Keratinocyte (primary cell): Measurements from ENCODE around the gene DENND4A. TPM values are rescaled to one million over a fixed set of nuclear protein-coding genes. Genes with fewer than 3 reads are reported as not detected.

Source experiments
- DNase-seq: peaks from one replicate; pipeline ENCODE4 v3.0.0-alpha.2; 2011; ENCODE audit warnings: low read depth, missing footprints, low spot score
- FAIRE-seq: peaks from 2 replicates; lab custom pipeline; 2011; peaks lifted over from hg19 to GRCh38; lab: Jason Lieb, UNC
- H2AFZ ChIP-seq: 2 replicates; pipeline ENCODE4 v1.6.0; 2012; ENCODE audit warnings: low read length, control low read depth, inconsistent platforms; ENCODE audit not compliant: control insufficient read depth
- H3K27ac ChIP-seq: 2 replicates; pipeline ENCODE4 v1.5.1; 2011; ENCODE audit warnings: low read length; ENCODE audit not compliant: control insufficient read depth, insufficient read depth
- H3K27me3 ChIP-seq: 3 replicates; pipeline ENCODE4 v1.6.0; 2011; ENCODE audit warnings: low read length; ENCODE audit not compliant: control insufficient read depth, insufficient read depth; ENCODE audit errors: extremely low read depth
- H3K36me3 ChIP-seq, 2 experiments: 2 replicates in 1 of 2; 3 replicates in 1 of 2; pipeline ENCODE4 v1.5.1; 2011; ENCODE audit warnings: low read length in 2 of 2, mild to moderate bottlenecking in 1 of 2; ENCODE audit not compliant: control insufficient read depth in 2 of 2, insufficient read depth in 2 of 2; ENCODE audit errors: extremely low read depth in 1 of 2
- H3K4me1 ChIP-seq: 3 replicates; pipeline ENCODE4 v1.5.1; 2011; ENCODE audit warnings: low read length; ENCODE audit not compliant: control insufficient read depth, insufficient read depth; ENCODE audit errors: extremely low read depth
- H3K4me2 ChIP-seq: 3 replicates; pipeline ENCODE4 v1.6.0; 2011; ENCODE audit warnings: low read depth, low read length; ENCODE audit not compliant: control insufficient read depth, insufficient read depth; ENCODE audit errors: extremely low read depth
- H3K4me3 ChIP-seq, 3 experiments: fragments of 200-600 bp in 1 of 3; sonication (generic) in 1 of 3; 2 replicates in 2 of 3; 3 replicates in 1 of 3; pipeline ENCODE4 v1.5.1; 2011 to 2016; ENCODE audit warnings: low read length in 3 of 3, mild to moderate bottlenecking in 3 of 3, control low read depth in 2 of 3, inconsistent platforms in 1 of 3, low read depth in 1 of 3, mixed read lengths in 1 of 3, mixed run types in 1 of 3, moderate library complexity in 1 of 3; ENCODE audit not compliant: control insufficient read depth in 2 of 3, insufficient read depth in 2 of 3; ENCODE audit errors: extremely low read depth in 1 of 3
- H3K79me2 ChIP-seq: 2 replicates; pipeline ENCODE4 v1.6.0; 2012; ENCODE audit warnings: low read length; ENCODE audit not compliant: control insufficient read depth, insufficient read depth
- H3K9ac ChIP-seq: 3 replicates; pipeline ENCODE4 v1.6.0; 2011; ENCODE audit warnings: low read length; ENCODE audit not compliant: control insufficient read depth, insufficient read depth; ENCODE audit errors: extremely low read depth
- H3K9me1 ChIP-seq: 3 replicates; pipeline ENCODE4 v1.6.0; 2011; ENCODE audit warnings: low read length; ENCODE audit not compliant: control insufficient read depth, insufficient read depth; ENCODE audit errors: extremely low read depth
- H3K9me3 ChIP-seq: 2 replicates; pipeline ENCODE4 v1.5.1; 2012; ENCODE audit warnings: low read depth, low read length; ENCODE audit not compliant: control insufficient read depth
- H4K20me1 ChIP-seq: 3 replicates; pipeline ENCODE4 v1.6.0; 2011; ENCODE audit warnings: low read length; ENCODE audit not compliant: control insufficient read depth, insufficient read depth; ENCODE audit errors: extremely low read depth
- EZH2 ChIP-seq: IDR thresholded peaks from one replicate; pipeline ENCODE4 v1.6.1; 2012; ENCODE audit warnings: inconsistent platforms, mild to moderate bottlenecking, low read length, moderate library complexity
- dilution Hi-C: fragments of 300-500 bp; cut with MboI; formaldehyde crosslinking; loops from one replicate; pipeline ENCODE4 v1.7.0; 2020; ENCODE audit warnings: low sequenced_read_pairs; ENCODE audit not compliant: extremely low pct_ligation_motif_present
- polyA plus RNA-seq, 5 experiments: library from polyadenylated mRNA; depleted of rRNA in 3 of 5; stranded (reverse) in 3 of 5; stranded (forward) in 1 of 5; unstranded in 1 of 5; fragments of >200 nt; gene quantifications; 1 replicate in 1 of 5; 2 replicates in 3 of 5; 3 replicates in 1 of 5; pipeline versions ENCODE4 v1.2.1 to v1.2.3, GENCODE V29; 2011 to 2012; ENCODE audit warnings: missing spikeins in 2 of 5, low read depth in 1 of 5, low replicate concordance in 1 of 5
- TF ChIP-seq, protein P1 (sequence below), 3 experiments: IDR thresholded peaks in 1 of 3; conservative IDR thresholded peaks in 1 of 3; optimal IDR thresholded peaks in 1 of 3; 2 replicates in 2 of 3; 3 replicates in 1 of 3; pipeline versions ENCODE3 to v1.5.1; 2011; ENCODE audit warnings: low read length in 3 of 3, mild to moderate bottlenecking in 3 of 3, moderate library complexity in 2 of 3, control low read depth in 1 of 3, inconsistent platforms in 1 of 3; ENCODE audit not compliant: insufficient read depth in 2 of 3; ENCODE audit errors: extremely low read depth in 1 of 3

The DENND4A gene
- polyA plus RNA-seq, 1 donor (not counting 4 experiments of a cell fraction or from before 2014, with no cell fraction given) = 10.0 TPM

- FAIRE-seq = no peak
- dilution Hi-C loops = no loop called here
- H3K36me3 ChIP-seq = peaks cover 0 to 2% of the 10 kb centered on the region in 2 experiments
Measured at GRCh38 chr15:65695081-65695480, 97.0 kb downstream of the DENND4A start.

GRCh38 chr15:65690778-65691177 lies 101.3 kb downstream of the DENND4A start:
- DNase-seq (no peak), FAIRE-seq (no peak)
- H3K9ac ChIP-seq = no peak overlapping the region
- no peaks in the 10 kb centered on the region for H3K27me3 ChIP-seq
- dilution Hi-C loops = no loop called here
- H3K4me1 ChIP-seq = no peaks in the 10 kb centered on the region
- H3K4me2 ChIP-seq = no peak overlapping the region
- TF ChIP-seq EZH2 = no peak
- TF ChIP-seq, protein P1, sequence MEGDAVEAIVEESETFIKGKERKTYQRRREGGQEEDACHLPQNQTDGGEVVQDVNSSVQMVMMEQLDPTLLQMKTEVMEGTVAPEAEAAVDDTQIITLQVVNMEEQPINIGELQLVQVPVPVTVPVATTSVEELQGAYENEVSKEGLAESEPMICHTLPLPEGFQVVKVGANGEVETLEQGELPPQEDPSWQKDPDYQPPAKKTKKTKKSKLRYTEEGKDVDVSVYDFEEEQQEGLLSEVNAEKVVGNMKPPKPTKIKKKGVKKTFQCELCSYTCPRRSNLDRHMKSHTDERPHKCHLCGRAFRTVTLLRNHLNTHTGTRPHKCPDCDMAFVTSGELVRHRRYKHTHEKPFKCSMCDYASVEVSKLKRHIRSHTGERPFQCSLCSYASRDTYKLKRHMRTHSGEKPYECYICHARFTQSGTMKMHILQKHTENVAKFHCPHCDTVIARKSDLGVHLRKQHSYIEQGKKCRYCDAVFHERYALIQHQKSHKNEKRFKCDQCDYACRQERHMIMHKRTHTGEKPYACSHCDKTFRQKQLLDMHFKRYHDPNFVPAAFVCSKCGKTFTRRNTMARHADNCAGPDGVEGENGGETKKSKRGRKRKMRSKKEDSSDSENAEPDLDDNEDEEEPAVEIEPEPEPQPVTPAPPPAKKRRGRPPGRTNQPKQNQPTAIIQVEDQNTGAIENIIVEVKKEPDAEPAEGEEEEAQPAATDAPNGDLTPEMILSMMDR (optimal IDR thresholded peaks at IDR 0.05 in 1 of 3, IDR thresholded peaks at IDR 0.05 in 1 of 3, conservative IDR thresholded peaks at IDR 0.05 in 1 of 3; ENCODE audit: extremely low read depth in 1 of 3, insufficient read depth in 2 of 3, low read length in 3 of 3) = no peak
- no peaks in the 10 kb centered on the region for H4K20me1 ChIP-seq
- no peak overlapping the region for H3K27ac ChIP-seq
- no peaks in the 10 kb centered on the region for H3K9me3 ChIP-seq
- no peak overlapping the region for H2AFZ ChIP-seq
- no peak overlapping the region for H3K4me3 ChIP-seq
- H3K36me3 ChIP-seq = peaks cover 0 to 2% of the 10 kb centered on the region in 2 experiments
- no peaks in the 10 kb centered on the region for H3K9me1 ChIP-seq
- H3K79me2 ChIP-seq = no peaks in the 10 kb centered on the region

More at GRCh38 chr15:65695081-65695480, 97.0 kb downstream of the DENND4A start:
- no peaks in the 10 kb centered on the region for H3K4me1 ChIP-seq
- no peaks in the 10 kb centered on the region for H3K9me1 ChIP-seq
- no peak overlapping the region for H3K4me2 ChIP-seq
- no peak overlapping the region for H3K27ac ChIP-seq
- no peaks in the 10 kb centered on the region for H3K27me3 ChIP-seq
- no peaks in the 10 kb centered on the region for H4K20me1 ChIP-seq
- H2AFZ ChIP-seq = no peak overlapping the region
- no peaks in the 10 kb centered on the region for H3K79me2 ChIP-seq
- no peak overlapping the region for H3K4me3 ChIP-seq
- no peaks in the 10 kb centered on the region for H3K9me3 ChIP-seq
- TF ChIP-seq EZH2 = no peak
- TF ChIP-seq, protein P1 (optimal IDR thresholded peaks at IDR 0.05 in 1 of 3, IDR thresholded peaks at IDR 0.05 in 1 of 3, conservative IDR thresholded peaks at IDR 0.05 in 1 of 3; ENCODE audit: extremely low read depth in 1 of 3, insufficient read depth in 2 of 3, low read length in 3 of 3) = no peak
- no peak overlapping the region for H3K9ac ChIP-seq
- DNase-seq = no peak
